Liver (tissue), 9 donors: Measurements from ENCODE around the gene IRS1. TPM values are rescaled to one million over a fixed set of nuclear protein-coding genes. Genes with fewer than 3 reads are reported as not detected.

Source experiments
- DNase-seq: peaks from one replicate; pipeline ENCODE4 v3.0.0-alpha.2; 2017; ENCODE audit warnings: low spot score
- H3K27ac ChIP-seq, 2 donors: one replicate each; pipeline ENCODE4 v1.7.0; 2013; ENCODE audit warnings: inconsistent platforms in 2 of 2, low read length in 2 of 2, control low read depth in 1 of 2, low read depth in 1 of 2, mild to moderate bottlenecking in 1 of 2
- H3K27me3 ChIP-seq, 4 donors: one replicate each; pipeline versions ENCODE4 v1.6.1 to v1.7.0; 2013; ENCODE audit warnings: low read length in 3 of 4, inconsistent platforms in 1 of 4, mild to moderate bottlenecking in 1 of 4, moderate library complexity in 1 of 4; ENCODE audit not compliant: control insufficient read depth in 4 of 4, insufficient read depth in 4 of 4
- H3K36me3 ChIP-seq, 4 donors: one replicate each; pipeline versions ENCODE4 v1.6.1 to v1.7.0; 2013; ENCODE audit warnings: low read length in 3 of 4, mild to moderate bottlenecking in 3 of 4, low read depth in 1 of 4, moderate library complexity in 1 of 4; ENCODE audit not compliant: control insufficient read depth in 4 of 4, insufficient read depth in 3 of 4
- H3K4me1 ChIP-seq, 4 donors: one replicate each; pipeline versions ENCODE4 v1.6.1 to v1.7.0; 2013; ENCODE audit warnings: low read length in 3 of 4, mild to moderate bottlenecking in 3 of 4, moderate library complexity in 1 of 4; ENCODE audit not compliant: control insufficient read depth in 4 of 4, insufficient read depth in 4 of 4
- H3K4me3 ChIP-seq, 3 donors: one replicate each; pipeline versions ENCODE4 v1.6.1 to v1.7.0; 2013; ENCODE audit warnings: low read length in 3 of 3, control low read depth in 1 of 3, low read depth in 1 of 3, mild to moderate bottlenecking in 1 of 3
- H3K9ac ChIP-seq, 2 donors: one replicate each; pipeline ENCODE4 v1.7.0; 2013; ENCODE audit warnings: low read length in 2 of 2, mild to moderate bottlenecking in 2 of 2, moderate library complexity in 2 of 2, control low read depth in 1 of 2, low read depth in 1 of 2
- H3K9me3 ChIP-seq, 4 donors: one replicate each; pipeline versions ENCODE4 v1.6.1 to v1.7.0; 2013; ENCODE audit warnings: low read length in 3 of 4; ENCODE audit not compliant: control insufficient read depth in 4 of 4
- EGR1 ChIP-seq, 2 donors: IDR thresholded peaks; 2 replicates each; pipeline ENCODE4 v1.6.1; 2016 to 2018; ENCODE audit warnings: antibody characterized with exemption in 2 of 2, low read depth in 2 of 2
- FOXA1 ChIP-seq: IDR thresholded peaks from 2 replicates; pipeline ENCODE4 v1.6.1; 2016; ENCODE audit warnings: antibody characterized with exemption
- FOXA2 ChIP-seq: IDR thresholded peaks from 2 replicates; pipeline ENCODE4 v1.6.1; 2016; ENCODE audit warnings: antibody characterized with exemption
- GABPA ChIP-seq, 2 donors: IDR thresholded peaks in 1 of 2; conservative IDR thresholded peaks in 1 of 2; 2 replicates each; pipeline ENCODE4 v1.6.1; 2016; ENCODE audit warnings: antibody characterized with exemption in 2 of 2, mild to moderate bottlenecking in 1 of 2, moderate library complexity in 1 of 2
- HNF4A ChIP-seq, 2 donors: conservative IDR thresholded peaks; 2 replicates each; pipeline ENCODE4 v1.6.1; 2016; ENCODE audit warnings: antibody characterized with exemption in 2 of 2, mild to moderate bottlenecking in 2 of 2
- HNF4G ChIP-seq: IDR thresholded peaks from 2 replicates; pipeline ENCODE4 v1.6.1; 2016; ENCODE audit warnings: antibody characterized with exemption
- JUND ChIP-seq, 2 donors: IDR thresholded peaks; 2 replicates each; pipeline ENCODE4 v1.6.1; 2016; ENCODE audit warnings: antibody characterized with exemption in 2 of 2
- NR2F2 ChIP-seq: IDR thresholded peaks from 2 replicates; pipeline ENCODE4 v1.6.1; 2016; ENCODE audit warnings: antibody characterized with exemption
- RAD21 ChIP-seq, 2 donors: IDR thresholded peaks; 2 replicates each; pipeline ENCODE4 v1.6.1; 2016; ENCODE audit warnings: antibody characterized with exemption in 2 of 2, mild to moderate bottlenecking in 2 of 2
- RXRA ChIP-seq, 2 donors: IDR thresholded peaks; 2 replicates each; pipeline ENCODE4 v1.6.1; 2017 to 2018; ENCODE audit warnings: antibody characterized with exemption in 2 of 2, mild to moderate bottlenecking in 1 of 2
- SP1 ChIP-seq: IDR thresholded peaks from 2 replicates; pipeline ENCODE4 v1.6.1; 2018; ENCODE audit warnings: antibody characterized with exemption, mild to moderate bottlenecking
- TAF1 ChIP-seq: conservative IDR thresholded peaks from 2 replicates; pipeline ENCODE4 v1.6.1; 2016; ENCODE audit warnings: antibody characterized with exemption, mild to moderate bottlenecking
- YY1 ChIP-seq: IDR thresholded peaks from 2 replicates; pipeline ENCODE4 v1.6.1; 2016; ENCODE audit warnings: antibody characterized with exemption, mild to moderate bottlenecking
- WGBS: extraction: QIAGEN DNeasy Blood & Tissue Kit; methylation state at CpG from one replicate; pipeline ENCODE4 v1.1.7; 2013; 5-methylcytosine and 5-hydroxymethylcytosine counted together
- polyA plus RNA-seq, 2 donors: library from polyadenylated mRNA; stranded (reverse) in 1 of 2; unstranded in 1 of 2; fragments of 200-250 nt in 1 of 2; fragments of >200 nt in 1 of 2; fragmentation: Nextera tagmentation in 1 of 2; extraction: Ambion mirVana in 1 of 2; gene quantifications; one replicate each; pipeline versions ENCODE4 v1.2.1 to v1.2.3, GENCODE V29; 2013 to 2015
- total RNA-seq, 2 donors: library from RNA; depleted of rRNA; stranded (reverse); fragments of >200 nt; gene quantifications; one replicate each; pipeline ENCODE4 v1.2.3, GENCODE V29; 2014
- TF ChIP-seq, protein P1 (sequence below): IDR thresholded peaks from 2 replicates; pipeline ENCODE4 v1.6.1; 2016; ENCODE audit warnings: antibody characterized with exemption
- TF ChIP-seq, protein P2 (sequence below): fragments of 150-350 bp; IDR thresholded peaks from 2 replicates; pipeline ENCODE4 v1.5.1; 2017; ENCODE audit warnings: improper control_type of control experiment, low read depth, low read length; ENCODE audit not compliant: missing input control
- TF ChIP-seq, protein P3 (sequence below): IDR thresholded peaks from 2 replicates; pipeline ENCODE4 v1.6.1; 2016; ENCODE audit warnings: antibody characterized with exemption, mild to moderate bottlenecking
- TF ChIP-seq, protein P4 (sequence below): IDR thresholded peaks from 2 replicates; pipeline ENCODE4 v1.6.1; 2016; ENCODE audit warnings: antibody characterized with exemption
- donor health status: healthy.
- donor health status: healthy.
- donor health status: healthy.
- donor health status: healthy.
- donor health status: healthy.

The IRS1 gene
- total and polyA plus RNA-seq, 4 donors, result 7.4 to 11.6 (median 8.6) TPM

DNA sequence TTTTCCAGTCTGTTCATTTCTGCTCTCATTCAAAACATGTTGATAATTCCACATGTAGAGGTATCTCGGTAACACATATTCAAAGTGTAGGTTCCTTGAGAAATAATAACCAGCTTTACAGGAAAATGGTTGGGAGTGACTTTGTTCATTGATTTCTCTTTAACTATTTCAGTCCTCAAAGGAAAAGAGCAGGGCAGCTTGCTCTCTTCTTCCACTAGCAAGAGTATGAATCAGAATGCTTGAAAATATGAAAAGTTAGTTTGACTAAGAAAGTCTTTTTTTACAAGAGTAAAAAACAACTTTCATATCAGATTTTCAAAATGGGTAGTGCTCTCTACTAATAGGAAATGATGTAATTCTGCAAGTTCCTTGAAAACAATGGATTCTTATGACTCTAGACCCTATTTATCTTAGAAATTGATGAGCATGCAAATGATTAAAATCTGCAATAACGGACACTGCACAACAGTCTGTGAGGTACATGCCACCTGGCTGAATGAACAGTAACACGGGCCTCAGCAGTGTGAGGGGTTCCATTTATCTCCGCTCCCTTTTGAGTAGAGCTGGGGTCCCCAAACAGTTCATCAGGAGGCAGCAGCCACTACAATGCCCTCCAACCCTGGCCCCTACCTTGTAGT is 65.6 kb downstream of the IRS1 start:
- peaks cover 9 to 63% (median 30%) of the 10 kb centered on the region in 4 donors for H3K4me1 ChIP-seq
- 56% methylated on average over 4 of the region's 4 CpGs for WGBS
- peak overlapping the region in 2 of 3 donors; percentile 12 to 19 for H3K4me3 ChIP-seq
- H3K9me3 ChIP-seq, result no peaks in the 10 kb centered on the region
- H3K36me3 ChIP-seq, result peaks cover 0 to 6% (median 0%) of the 10 kb centered on the region in 4 donors
- H3K9ac ChIP-seq, result peak overlapping the region; percentile 12 to 79
- no peaks in the 10 kb centered on the region for H3K27me3 ChIP-seq
- no peak for DNase-seq
- no peak for TF ChIP-seq HNF4G
- no peak for TF ChIP-seq HNF4A (conservative IDR thresholded peaks at IDR 0.05)
- no peak for TF ChIP-seq EGR1 (IDR thresholded peaks at IDR 0.05; ENCODE audit: low read depth in 2 of 2)
- TF ChIP-seq, protein P1, sequence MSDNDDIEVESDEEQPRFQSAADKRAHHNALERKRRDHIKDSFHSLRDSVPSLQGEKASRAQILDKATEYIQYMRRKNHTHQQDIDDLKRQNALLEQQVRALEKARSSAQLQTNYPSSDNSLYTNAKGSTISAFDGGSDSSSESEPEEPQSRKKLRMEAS, result no peak
- TF ChIP-seq SP1, result no peak
- TF ChIP-seq JUND (IDR thresholded peaks at IDR 0.05), result no peak
- no peak for TF ChIP-seq FOXA2
- TF ChIP-seq, protein P2, sequence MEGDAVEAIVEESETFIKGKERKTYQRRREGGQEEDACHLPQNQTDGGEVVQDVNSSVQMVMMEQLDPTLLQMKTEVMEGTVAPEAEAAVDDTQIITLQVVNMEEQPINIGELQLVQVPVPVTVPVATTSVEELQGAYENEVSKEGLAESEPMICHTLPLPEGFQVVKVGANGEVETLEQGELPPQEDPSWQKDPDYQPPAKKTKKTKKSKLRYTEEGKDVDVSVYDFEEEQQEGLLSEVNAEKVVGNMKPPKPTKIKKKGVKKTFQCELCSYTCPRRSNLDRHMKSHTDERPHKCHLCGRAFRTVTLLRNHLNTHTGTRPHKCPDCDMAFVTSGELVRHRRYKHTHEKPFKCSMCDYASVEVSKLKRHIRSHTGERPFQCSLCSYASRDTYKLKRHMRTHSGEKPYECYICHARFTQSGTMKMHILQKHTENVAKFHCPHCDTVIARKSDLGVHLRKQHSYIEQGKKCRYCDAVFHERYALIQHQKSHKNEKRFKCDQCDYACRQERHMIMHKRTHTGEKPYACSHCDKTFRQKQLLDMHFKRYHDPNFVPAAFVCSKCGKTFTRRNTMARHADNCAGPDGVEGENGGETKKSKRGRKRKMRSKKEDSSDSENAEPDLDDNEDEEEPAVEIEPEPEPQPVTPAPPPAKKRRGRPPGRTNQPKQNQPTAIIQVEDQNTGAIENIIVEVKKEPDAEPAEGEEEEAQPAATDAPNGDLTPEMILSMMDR, result no peak
- TF ChIP-seq RXRA (IDR thresholded peaks at IDR 0.05), result no peak
- no peak for TF ChIP-seq NR2F2
- TF ChIP-seq, protein P3, sequence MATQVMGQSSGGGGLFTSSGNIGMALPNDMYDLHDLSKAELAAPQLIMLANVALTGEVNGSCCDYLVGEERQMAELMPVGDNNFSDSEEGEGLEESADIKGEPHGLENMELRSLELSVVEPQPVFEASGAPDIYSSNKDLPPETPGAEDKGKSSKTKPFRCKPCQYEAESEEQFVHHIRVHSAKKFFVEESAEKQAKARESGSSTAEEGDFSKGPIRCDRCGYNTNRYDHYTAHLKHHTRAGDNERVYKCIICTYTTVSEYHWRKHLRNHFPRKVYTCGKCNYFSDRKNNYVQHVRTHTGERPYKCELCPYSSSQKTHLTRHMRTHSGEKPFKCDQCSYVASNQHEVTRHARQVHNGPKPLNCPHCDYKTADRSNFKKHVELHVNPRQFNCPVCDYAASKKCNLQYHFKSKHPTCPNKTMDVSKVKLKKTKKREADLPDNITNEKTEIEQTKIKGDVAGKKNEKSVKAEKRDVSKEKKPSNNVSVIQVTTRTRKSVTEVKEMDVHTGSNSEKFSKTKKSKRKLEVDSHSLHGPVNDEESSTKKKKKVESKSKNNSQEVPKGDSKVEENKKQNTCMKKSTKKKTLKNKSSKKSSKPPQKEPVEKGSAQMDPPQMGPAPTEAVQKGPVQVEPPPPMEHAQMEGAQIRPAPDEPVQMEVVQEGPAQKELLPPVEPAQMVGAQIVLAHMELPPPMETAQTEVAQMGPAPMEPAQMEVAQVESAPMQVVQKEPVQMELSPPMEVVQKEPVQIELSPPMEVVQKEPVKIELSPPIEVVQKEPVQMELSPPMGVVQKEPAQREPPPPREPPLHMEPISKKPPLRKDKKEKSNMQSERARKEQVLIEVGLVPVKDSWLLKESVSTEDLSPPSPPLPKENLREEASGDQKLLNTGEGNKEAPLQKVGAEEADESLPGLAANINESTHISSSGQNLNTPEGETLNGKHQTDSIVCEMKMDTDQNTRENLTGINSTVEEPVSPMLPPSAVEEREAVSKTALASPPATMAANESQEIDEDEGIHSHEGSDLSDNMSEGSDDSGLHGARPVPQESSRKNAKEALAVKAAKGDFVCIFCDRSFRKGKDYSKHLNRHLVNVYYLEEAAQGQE, result no peak
- no peak for TF ChIP-seq FOXA1
- TF ChIP-seq, protein P4, sequence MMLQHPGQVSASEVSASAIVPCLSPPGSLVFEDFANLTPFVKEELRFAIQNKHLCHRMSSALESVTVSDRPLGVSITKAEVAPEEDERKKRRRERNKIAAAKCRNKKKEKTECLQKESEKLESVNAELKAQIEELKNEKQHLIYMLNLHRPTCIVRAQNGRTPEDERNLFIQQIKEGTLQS, result no peak
- TF ChIP-seq TAF1, result no peak
- TF ChIP-seq RAD21 (IDR thresholded peaks at IDR 0.05), result no peak
- no peak for TF ChIP-seq YY1
- no peak for TF ChIP-seq GABPA (IDR thresholded peaks at IDR 0.05 in 1 of 2, conservative IDR thresholded peaks at IDR 0.05 in 1 of 2)
- peak overlapping the region; percentile 82 to 90 for H3K27ac ChIP-seq

DNA sequence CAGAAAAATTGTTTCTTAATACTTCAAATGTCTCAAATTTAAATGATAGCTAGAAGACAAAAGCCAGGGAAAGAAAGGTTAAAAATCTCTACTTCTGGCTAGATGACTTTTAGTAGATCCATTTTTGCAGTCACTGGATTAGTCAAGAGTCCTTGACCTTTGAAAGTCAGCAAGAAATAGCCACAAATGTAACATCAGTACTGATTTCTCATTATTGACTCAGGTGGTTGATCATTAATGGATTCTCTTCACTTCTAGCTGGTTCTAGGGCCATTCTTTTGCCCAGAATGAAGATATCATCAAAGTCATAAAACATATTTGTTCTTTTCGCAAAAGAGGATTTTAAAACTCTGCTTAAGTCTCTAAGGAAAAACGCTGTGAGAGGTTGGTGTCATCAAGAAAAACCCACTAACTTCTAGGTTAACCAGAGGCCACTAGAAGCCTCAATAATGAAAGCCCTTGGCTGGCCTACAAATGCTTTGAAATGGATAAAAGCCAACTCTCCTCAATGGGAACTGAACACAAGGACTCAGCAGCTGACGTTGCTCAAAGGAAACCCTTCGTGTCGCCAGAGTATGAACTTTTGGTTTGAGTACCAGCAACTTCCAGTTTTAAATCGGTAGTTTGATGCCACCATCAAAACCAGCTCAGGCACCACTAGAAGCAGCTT is 66.3 kb downstream of the IRS1 start:
- H3K4me3 ChIP-seq, result peak overlapping the region in 2 of 3 donors; percentile 12 to 19
- no peak for DNase-seq
- H3K9ac ChIP-seq, result peak overlapping the region; percentile 12 to 79
- H3K9me3 ChIP-seq, result no peaks in the 10 kb centered on the region
- H3K27ac ChIP-seq, result peak overlapping the region; percentile 82 to 90
- peaks cover 12 to 60% (median 29%) of the 10 kb centered on the region in 4 donors for H3K4me1 ChIP-seq
- peaks cover 0 to 6% (median 0%) of the 10 kb centered on the region in 4 donors for H3K36me3 ChIP-seq
- H3K27me3 ChIP-seq, result no peaks in the 10 kb centered on the region
- 24% methylated on average over 6 of the region's 6 CpGs for WGBS
- TF ChIP-seq JUND (IDR thresholded peaks at IDR 0.05) (peak; percentile 75 to 78), EGR1 (IDR thresholded peaks at IDR 0.05; ENCODE audit: low read depth in 2 of 2) (no peak), NR2F2 (peak; percentile 90), RXRA (IDR thresholded peaks at IDR 0.05) (peak; percentile 83 to 89), FOXA1 (peak; percentile 96)
- TF ChIP-seq, protein P2, result no peak
- TF ChIP-seq, protein P3, result peak; percentile 86
- TF ChIP-seq, protein P1, result peak; percentile 57
